VCaP (cell line): ENCODE measurements around the gene HDGF.
A peak's percentile ranks its signal among the peaks of the same experiment; 100 is the strongest.

Experiments used
- H3K27ac ChIP-seq: fragments of 450-650 bp; 2 replicates; pipeline ENCODE4 v1.5.1; 2017
- TF ChIP-seq, protein P1 (sequence below): fragments of 450-650 bp; conservative IDR thresholded peaks from 2 replicates; pipeline ENCODE4 v1.5.1; 2017; ENCODE audit warnings: mild to moderate bottlenecking, moderate library complexity

The HDGF gene

DNA sequence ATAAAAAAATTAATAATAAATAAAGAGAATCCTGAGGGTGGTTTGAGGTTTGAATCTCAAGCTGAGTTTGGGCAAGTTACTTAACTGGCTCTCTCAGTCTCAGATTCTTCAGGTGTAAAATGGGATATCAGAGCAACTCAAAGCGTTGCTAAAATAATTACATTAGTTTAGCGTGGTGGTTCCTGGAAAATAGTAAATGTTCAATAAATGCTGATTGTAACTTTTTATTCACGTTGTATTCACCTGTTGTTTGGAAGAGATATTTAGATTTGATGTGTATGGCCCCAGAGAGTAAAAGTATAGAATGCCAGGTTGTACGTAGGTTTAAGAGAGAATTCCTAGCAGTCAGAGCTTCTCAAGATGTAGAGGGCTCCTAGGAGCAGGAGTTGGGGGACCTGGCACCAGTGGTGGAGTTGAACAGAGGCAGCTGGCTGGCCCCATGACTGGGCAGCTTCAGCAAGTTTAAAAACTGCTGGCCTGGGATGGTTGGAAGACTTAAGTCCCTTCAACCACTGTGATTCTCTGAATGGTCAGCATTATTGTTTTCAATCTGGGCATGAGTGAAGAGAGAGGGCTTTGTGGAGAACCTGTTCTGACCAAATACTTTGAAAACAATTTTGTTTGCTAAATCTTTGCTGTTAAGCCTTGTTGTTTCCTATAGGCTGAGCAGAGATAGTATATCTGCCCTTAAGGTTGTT lies 38.3 kb upstream of the HDGF start:
- no peak overlapping the region for H3K27ac ChIP-seq
- TF ChIP-seq, protein P1, sequence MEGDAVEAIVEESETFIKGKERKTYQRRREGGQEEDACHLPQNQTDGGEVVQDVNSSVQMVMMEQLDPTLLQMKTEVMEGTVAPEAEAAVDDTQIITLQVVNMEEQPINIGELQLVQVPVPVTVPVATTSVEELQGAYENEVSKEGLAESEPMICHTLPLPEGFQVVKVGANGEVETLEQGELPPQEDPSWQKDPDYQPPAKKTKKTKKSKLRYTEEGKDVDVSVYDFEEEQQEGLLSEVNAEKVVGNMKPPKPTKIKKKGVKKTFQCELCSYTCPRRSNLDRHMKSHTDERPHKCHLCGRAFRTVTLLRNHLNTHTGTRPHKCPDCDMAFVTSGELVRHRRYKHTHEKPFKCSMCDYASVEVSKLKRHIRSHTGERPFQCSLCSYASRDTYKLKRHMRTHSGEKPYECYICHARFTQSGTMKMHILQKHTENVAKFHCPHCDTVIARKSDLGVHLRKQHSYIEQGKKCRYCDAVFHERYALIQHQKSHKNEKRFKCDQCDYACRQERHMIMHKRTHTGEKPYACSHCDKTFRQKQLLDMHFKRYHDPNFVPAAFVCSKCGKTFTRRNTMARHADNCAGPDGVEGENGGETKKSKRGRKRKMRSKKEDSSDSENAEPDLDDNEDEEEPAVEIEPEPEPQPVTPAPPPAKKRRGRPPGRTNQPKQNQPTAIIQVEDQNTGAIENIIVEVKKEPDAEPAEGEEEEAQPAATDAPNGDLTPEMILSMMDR, result no peak

DNA sequence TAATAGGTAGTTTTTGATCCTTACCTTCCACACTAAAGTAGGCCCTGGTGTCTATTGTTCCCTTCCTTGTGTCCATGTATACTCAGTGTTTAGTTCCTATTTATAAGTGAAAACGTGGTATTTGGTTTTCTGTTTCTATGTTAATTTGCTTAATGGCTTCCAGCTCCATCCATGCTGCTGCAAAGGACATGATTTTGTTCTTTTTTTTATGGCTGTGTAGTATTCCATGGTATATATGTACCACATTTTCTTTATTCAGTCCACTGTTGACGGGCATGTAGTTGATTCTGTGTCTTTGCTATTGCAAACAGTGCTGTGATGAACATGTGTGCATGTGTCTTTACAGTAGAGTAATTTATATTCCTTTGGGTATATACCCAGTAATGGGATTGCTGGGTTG lies 36.7 kb upstream of the HDGF start:
- TF ChIP-seq, protein P1, result no peak
- H3K27ac ChIP-seq, result no peak overlapping the region

DNA sequence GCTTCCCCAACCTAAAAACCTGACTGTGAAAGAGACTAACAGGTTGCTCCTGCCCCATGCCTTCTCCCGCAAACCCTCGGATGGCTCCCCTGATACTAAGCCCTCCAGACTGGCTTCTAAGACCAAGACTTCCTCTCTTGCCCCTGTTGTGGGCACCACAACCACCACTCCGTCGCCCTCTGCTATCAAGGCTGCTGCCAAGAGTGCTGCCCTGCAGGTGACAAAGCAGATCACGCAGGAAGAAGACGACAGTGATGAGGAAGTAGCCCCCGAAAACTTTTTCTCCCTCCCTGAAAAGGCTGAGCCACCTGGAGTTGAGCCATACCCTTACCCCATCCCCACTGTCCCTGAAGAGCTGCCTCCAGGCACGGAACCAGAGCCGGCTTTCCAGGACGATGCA lies 35.2 kb upstream of the HDGF start:
- TF ChIP-seq, protein P1, result no peak
- no peak overlapping the region for H3K27ac ChIP-seq

DNA sequence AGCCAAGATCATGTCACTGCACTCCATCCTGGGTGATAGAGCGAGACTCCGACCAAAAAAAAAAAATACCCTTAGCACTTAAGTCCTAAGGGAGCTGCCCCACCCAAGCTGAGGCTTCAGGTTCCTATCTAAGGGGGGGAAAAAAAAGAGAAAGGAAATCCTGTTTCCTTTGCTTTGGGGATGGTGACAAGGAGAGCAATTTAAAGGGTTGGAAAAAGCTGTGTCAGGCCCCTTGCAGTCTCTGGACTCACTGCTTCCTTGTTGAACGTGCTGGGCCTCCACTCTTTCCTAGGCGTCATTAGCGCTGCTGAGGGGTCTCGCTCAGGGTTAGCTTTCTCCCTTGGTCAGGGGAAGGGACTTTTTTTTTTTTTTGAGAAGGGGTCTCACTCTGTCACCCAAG lies 34.0 kb upstream of the HDGF start:
- TF ChIP-seq, protein P1, result no peak
- H3K27ac ChIP-seq, result no peak overlapping the region

DNA sequence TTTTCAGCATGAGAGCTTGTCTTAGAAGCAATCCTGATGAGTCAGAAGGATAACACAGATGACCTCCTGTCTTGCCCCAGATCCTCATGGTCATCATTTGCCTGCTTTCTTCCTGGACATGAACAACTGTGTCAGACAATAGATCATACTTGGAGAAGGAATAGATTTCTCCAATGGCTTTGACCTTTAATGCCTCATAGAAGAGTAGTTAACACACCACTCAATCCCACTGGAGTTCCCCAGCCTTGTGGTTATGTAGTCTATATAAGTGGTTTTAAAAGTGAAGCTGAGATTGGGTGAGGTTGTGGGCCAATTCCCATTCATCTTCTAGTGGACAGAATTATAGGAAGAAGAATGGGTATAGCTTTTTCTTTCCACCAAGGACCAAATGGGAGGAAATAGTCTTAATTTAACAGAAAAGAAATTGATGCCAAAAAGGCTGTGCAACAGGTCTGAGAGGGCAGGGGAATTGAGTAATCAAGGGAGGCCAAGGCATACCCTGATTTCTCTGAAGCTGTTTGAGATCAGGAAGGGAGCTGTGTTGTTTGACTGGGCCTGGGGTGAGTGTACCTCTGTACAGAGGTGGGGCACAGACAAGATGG lies 30.2 kb upstream of the HDGF start:
- H3K27ac ChIP-seq, result no peak overlapping the region
- TF ChIP-seq, protein P1, result no peak

DNA sequence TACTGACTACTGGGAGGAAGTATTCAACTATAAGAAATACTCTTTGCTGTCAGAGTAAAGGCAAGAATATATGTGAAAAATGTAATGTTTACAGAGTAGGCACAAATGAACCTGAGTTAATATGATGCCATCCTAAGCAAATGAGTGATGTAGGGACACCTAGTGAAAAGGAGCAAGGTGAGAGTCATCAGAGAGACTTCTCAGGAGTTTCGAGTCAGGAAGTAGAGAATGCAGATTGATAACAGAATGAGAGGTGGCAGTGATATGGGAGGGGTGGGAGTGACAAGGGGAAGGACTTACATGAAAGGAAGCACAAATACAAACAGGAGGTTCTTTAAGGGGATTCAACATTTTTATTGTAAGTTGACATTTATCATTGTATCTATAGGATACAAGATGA lies 26.1 kb upstream of the HDGF start:
- H3K27ac ChIP-seq, result 0 out of 2 replicates have a peak overlapping the region, but pooled peaks have one; percentile 5
- TF ChIP-seq, protein P1, result no peak

DNA sequence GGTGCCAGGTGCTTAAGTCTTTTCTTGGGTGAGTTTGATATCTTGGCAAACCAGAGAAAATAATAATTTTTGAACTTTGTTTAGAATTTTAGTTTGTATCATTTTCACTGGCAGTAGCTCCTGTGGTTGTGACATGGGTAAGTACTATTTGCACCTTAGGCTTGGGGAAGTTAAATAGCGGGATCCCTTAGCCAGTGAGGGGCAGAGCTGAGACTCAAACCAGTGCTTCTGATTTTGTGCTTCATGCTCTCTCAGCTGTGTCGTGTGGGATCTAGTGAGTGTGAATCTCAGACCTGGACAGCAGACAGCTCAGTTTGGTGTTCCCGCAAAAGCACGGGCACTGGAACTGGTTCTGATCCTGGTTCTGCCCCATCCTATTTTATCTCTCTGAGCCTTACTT lies 25.5 kb upstream of the HDGF start:
- TF ChIP-seq, protein P1, result no peak
- H3K27ac ChIP-seq, result 0 out of 2 replicates have a peak overlapping the region, but pooled peaks have one; percentile 5
